Endothelial cell (in vitro differentiated cells): ENCODE measurements around the gene PITX2. TPM values are rescaled to one million over a fixed set of nuclear protein-coding genes. Genes with fewer than 3 reads are reported as not detected.
A peak's percentile ranks its signal among the peaks of the same experiment; 100 is the strongest.

Experiments used
- DNase-seq: peaks from one replicate; pipeline ENCODE4 v3.0.0; 2021; ENCODE audit warnings: low spot score
- H3K27ac Mint-ChIP-seq: one replicate; pipeline ENCODE4 v1.8.0; 2021; ENCODE audit warnings: mixed read lengths, inconsistent platforms; ENCODE audit not compliant: unreplicated experiment
- H3K27me3 Mint-ChIP-seq: one replicate; pipeline ENCODE4 v1.8.0; 2021; ENCODE audit warnings: mild to moderate bottlenecking, moderate library complexity, mixed read lengths, inconsistent platforms; ENCODE audit not compliant: unreplicated experiment
- H3K36me3 Mint-ChIP-seq: one replicate; pipeline ENCODE4 v1.8.0; 2021; ENCODE audit warnings: mild to moderate bottlenecking, low read depth, mixed read lengths, inconsistent platforms; ENCODE audit not compliant: unreplicated experiment
- H3K4me1 Mint-ChIP-seq: one replicate; pipeline ENCODE4 v1.8.0; 2021; ENCODE audit warnings: mild to moderate bottlenecking, mixed read lengths, inconsistent platforms; ENCODE audit not compliant: unreplicated experiment
- H3K4me3 Mint-ChIP-seq: one replicate; pipeline ENCODE4 v1.8.0; 2021; ENCODE audit warnings: mild to moderate bottlenecking, mixed read lengths, inconsistent platforms; ENCODE audit not compliant: unreplicated experiment
- H3K9me3 Mint-ChIP-seq: one replicate; pipeline ENCODE4 v1.8.0; 2021; ENCODE audit warnings: mixed read lengths, inconsistent platforms; ENCODE audit not compliant: unreplicated experiment
- total RNA-seq: library from RNA; stranded (reverse); fragmentation: NEBNext Ultra II Directional; extraction: Animal tissue kit (Norgen Biotek cat#: 25700); gene quantifications from one replicate; pipeline ENCODE4 v1.2.1, GENCODE V29; 2021; ENCODE audit not compliant: unreplicated experiment
- TF ChIP-seq, protein P1 (sequence below): fragments of 200-600 bp; sonication (generic); IDR thresholded peaks from one replicate; pipeline ENCODE4 v1.5.0; 2021; ENCODE audit warnings: antibody characterized with exemption; ENCODE audit not compliant: unreplicated experiment

The PITX2 gene
- total RNA-seq, 1 donor from 2014 or later, result 11.9 TPM

DNA sequence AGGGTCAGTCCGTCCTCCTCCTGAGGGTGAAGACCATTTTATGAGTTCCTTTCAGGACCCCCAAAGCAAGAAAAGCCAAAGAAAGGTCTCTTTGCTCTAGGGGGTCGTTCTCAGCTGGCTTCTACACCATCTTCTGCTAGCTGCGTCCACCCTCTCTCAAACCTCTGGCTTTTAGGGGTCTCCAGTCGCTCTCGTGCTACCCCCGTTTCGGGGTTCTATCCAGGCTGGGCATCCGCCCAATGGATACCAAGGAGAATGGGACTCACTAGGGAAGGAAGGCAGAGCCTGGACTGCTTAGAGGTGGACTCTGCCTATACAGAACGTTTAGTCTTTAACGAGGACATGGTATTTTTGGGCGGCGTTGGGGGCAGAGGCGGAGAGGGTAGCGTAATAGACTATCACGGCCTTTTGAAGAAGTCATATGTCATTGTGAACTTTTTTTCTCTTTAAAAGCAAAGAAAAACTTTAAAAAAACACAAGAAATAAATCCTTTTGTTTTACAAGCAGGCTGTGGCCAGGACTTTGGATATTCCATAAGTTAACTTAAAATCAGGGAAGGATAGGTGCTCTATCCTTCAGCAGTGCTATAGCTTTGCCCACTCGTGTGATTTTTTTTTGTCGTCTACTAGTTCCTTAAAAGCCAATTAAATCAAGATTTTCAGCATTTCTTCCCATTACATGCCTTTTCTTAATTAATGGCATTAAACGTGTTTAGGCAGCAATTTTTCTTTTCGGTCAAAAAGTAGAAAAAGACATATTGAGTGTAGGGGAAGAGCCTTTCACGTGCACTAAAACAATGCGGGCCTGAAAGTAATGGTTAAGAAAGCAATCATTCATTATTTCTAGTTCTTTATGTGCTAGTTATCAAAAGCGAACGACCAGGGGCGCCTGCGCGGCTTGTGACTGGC lies 7.2 kb upstream of the PITX2 start:
- Mint-ChIP-seq H3K9me3 (no peaks in the 10 kb centered on the region), H3K4me1 (peaks cover 42% of the 10 kb centered on the region)

DNA sequence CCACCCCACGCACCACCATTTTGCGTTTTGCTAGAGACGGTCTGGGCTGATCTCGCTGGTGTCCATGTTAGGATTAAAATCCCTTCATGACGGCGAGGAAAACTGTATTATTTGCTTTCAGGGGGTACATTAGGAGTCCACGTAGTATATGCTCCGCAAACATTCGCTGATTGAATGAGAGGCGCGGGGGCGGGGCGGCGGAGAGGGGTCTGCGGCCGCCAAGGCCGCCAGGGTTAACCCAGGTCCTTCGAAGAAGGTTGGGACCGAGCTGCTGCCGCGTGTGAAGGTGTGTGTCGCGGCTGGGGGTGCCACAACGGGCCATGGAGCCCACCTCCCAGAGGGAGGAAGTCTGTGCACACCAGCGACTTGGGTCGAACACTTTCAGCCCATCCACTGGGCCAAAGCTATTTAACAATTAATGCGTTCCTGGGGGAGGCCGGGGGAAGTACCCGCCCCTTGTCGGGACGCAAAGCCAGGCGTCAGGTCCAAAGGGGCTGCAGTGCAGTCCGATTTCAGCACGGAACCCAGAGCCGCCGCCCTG lies 6.4 kb upstream of the PITX2 start:
- Mint-ChIP-seq H3K4me1 (peaks cover 39% of the 10 kb centered on the region), H3K9me3 (no peaks in the 10 kb centered on the region), H3K27ac (no peak overlapping the region), H3K27me3 (peaks cover 44% of the 10 kb centered on the region), H3K36me3 (no peaks in the 10 kb centered on the region), H3K4me3 (peak overlapping the region; percentile 83)
- TF ChIP-seq, protein P1, sequence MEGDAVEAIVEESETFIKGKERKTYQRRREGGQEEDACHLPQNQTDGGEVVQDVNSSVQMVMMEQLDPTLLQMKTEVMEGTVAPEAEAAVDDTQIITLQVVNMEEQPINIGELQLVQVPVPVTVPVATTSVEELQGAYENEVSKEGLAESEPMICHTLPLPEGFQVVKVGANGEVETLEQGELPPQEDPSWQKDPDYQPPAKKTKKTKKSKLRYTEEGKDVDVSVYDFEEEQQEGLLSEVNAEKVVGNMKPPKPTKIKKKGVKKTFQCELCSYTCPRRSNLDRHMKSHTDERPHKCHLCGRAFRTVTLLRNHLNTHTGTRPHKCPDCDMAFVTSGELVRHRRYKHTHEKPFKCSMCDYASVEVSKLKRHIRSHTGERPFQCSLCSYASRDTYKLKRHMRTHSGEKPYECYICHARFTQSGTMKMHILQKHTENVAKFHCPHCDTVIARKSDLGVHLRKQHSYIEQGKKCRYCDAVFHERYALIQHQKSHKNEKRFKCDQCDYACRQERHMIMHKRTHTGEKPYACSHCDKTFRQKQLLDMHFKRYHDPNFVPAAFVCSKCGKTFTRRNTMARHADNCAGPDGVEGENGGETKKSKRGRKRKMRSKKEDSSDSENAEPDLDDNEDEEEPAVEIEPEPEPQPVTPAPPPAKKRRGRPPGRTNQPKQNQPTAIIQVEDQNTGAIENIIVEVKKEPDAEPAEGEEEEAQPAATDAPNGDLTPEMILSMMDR, result no peak
- DNase-seq, result peak; percentile 16

More for the DNA sequence above, 7.2 kb upstream of the PITX2 start:
- Mint-ChIP-seq H3K36me3 (no peaks in the 10 kb centered on the region), H3K27me3 (peaks cover 38% of the 10 kb centered on the region), H3K4me3 (no peak overlapping the region), H3K27ac (no peak overlapping the region)
- DNase-seq, result no peak
- TF ChIP-seq, protein P1, result no peak

DNA sequence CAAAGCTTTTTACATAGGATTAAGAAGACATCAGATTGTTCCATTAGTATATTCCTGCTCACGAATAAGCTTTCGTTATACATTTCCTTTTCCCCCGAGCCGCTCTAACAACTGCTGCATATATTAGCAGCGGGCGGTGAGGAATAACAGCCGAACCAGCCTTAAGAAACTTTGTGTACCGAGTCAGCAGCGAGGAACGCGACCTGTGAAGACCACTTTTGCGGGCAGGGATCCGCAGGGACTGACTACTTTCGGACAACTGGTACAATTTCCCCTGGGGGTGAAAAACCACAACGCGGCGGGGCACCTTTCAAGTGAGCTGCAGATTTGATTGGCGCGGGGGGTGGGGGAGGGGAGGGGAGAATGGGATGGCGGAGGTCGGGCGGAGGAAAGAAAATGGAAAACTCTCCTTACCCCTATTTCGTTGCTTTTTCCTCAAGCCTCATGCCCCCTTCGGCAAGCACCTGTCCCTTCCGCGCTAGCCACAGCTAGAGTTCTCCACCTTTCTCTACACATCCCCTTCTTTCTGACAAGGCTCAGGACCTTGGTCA lies 5.9 kb upstream of the PITX2 start:
- Mint-ChIP-seq H3K27ac (no peak overlapping the region), H3K36me3 (no peaks in the 10 kb centered on the region), H3K4me3 (peak overlapping the region; percentile 83), H3K4me1 (peaks cover 36% of the 10 kb centered on the region), H3K27me3 (peaks cover 42% of the 10 kb centered on the region), H3K9me3 (no peaks in the 10 kb centered on the region)
- DNase-seq, result no peak
- TF ChIP-seq, protein P1, result no peak

DNA sequence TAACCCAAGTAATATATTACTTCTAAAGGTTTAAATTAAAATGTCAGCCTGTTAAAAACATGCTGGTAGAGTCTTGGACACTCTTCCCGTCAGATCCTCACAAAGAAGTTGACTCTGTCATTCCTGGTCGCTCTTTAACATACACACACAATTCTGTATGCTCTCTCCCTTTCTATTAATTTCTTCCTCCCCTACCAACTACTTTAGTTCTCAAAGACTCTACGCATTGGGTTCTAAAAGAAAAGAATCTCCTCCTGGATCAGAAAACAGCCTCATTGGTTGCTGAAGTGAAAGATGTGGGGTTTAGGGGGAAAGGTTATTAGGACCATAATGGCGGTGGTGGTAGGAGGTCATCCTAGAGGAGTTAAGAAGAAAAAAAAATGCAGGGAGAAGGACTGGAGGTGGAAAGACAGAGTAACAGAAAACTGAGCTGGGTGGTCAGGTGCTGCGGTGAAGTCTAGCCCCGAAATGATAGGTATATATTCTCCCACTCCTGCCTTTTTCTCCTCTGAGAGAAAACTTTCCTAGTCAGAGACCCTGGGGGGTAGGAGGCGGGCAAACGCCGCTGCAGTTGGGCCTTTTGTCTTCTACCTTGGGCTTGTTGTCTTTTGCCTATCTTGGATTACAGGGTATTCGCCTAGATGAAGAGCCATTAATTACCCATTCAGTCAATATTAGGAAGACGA lies 5.2 kb upstream of the PITX2 start:
- no peaks in the 10 kb centered on the region for H3K36me3 Mint-ChIP-seq
- H3K9me3 Mint-ChIP-seq, result no peaks in the 10 kb centered on the region
- DNase-seq, result no peak
- H3K4me3 Mint-ChIP-seq, result peak overlapping the region; percentile 56
- peaks cover 35% of the 10 kb centered on the region for H3K4me1 Mint-ChIP-seq
- H3K27me3 Mint-ChIP-seq, result peaks cover 42% of the 10 kb centered on the region
- TF ChIP-seq, protein P1, result no peak
- H3K27ac Mint-ChIP-seq, result no peak overlapping the region
